ENCODE results near the gene RHEBL1.

Gene RHEBL1

DNA sequence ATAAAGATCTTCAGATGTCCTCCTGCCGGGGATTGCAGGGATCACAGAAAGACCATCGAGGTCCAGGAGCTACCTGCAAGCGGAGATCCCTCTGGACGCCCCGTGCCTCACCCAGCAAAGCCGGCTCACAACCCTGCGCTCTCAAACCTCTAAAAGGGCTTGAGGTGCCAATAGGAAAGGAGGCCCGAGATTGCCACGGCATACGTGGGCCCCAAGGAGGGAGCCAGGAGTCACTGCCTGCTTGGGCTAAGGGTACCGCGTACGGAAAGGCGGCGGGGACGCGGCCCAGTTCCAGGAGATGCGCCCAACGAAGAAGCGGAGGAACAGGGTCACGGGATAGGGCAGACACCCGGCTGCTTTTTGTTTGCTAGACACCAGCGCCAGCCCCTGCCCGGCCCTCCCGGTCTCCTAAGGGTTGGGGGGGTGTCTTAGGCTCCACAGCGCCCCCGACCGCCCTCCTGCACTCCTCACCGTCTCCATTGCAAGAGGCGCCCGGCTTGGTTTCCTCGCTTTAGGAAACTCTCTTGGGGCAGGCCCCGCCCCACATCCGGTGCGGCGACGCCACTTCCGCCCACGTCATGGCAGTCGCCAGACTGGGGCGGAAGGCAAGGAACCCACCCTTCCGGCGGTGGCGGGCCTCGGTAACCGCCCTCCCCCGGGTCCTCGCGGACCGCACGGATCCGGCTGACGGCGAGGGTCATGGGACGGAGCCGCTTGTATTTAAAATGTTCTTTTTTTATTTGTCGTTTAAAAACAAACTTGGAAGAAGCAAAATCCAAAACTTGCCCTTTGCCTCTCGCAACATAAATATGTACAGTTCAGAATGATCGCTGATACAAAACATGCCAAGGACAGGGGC is 51.3 kb downstream of the RHEBL1 start, which contains the start of gene PRKAG1:
TSS of gene PRKAG1 (minus strand) at position 516 of the 859 bp plus-strand sequence. CDS start at position 480, 36 bp downstream.
- peak; percentile 90 for DNase-seq

DNA sequence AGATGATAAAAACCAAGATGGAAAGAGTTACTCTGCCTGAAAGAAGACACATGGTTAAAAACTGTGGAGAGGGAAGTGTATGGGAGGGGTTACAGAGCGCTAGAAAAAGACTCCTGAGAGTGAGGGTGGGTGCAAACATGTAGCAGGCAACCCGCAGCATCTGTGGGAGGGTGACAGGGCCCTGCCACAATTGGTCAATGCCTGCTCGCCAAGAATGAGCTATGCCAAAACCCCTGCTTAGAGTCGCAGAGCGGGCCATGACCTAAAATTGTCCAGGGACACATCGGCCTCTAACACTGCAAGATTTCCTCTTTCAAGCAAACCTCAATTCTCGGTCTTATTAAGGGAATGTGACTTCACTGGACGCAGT is 51.9 kb downstream of the RHEBL1 start:
- DNase-seq: no peak

DNA sequence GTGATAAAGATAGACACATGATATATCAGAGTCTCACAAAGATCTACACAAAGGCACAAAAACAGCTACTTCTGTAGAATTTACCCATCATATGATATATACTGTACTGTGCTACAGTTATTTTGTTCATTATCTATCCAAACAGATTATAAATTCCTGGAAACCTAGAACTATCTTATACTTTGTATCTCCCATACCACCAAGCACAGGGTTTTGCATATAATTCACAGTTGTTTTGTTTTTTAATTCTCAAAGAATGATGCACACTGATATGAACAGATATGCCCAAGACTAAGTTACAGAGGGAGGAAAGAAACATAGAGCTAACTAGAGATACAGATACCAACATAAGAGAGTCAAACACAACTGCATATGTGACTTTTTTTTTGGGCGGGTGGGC is 54.6 kb downstream of the RHEBL1 start:
- DNase-seq: no peak
